Activated CD8-positive, alpha-beta memory T cell treated with anti-CD3 and anti-CD28 coated beads, Interleukin-2, amount 50 U/mL, for 4 hours (primary cell): ENCODE results near the gene CMKLR1.

Source experiments
- DNase-seq: peaks from one replicate; pipeline ENCODE4 v3.0.0-alpha.2; 2020

The CMKLR1 gene

DNA sequence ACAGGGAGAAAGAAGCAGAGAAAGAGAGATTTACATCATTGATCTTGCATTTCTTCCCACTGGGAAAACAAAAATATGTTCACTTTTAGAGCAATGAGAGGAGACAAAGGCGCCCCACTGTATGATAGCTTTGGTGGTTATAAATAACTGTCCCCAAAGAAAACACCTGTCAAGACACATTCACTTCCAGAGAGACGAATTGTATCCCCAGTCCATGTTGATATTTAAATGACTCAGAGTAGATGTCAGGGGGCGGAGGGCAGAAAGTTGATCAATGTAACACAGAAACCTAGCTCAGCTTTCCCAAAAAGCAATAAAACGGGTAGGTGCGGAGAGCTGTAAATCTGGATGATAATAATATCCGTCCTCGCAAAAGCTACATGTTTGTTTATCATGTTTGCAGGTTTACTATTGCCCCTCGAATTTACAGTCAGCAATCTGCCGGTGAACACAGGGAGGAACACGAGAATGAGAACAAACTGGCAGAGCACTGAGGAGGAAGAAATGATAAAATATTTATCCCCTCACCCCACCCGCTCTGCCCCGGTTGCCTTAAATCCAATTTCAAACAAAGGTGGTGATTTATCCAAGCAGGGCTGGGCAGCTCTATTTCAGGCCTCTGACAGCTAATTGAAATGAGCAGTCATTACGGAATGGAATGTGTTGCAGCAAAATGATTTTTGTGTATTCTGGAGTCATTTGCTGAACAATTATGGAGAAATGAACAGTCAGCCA lies 84.4 kb downstream of the CMKLR1 start:
- DNase-seq: no peak

- DNase-seq: no peak
Observed at GRCh38 chr12:108254030-108254429, 85.1 kb downstream of the CMKLR1 start.

GRCh38 chr12:108253540-108253939 lies 85.6 kb downstream of the CMKLR1 start:
- DNase-seq: no peak

DNA sequence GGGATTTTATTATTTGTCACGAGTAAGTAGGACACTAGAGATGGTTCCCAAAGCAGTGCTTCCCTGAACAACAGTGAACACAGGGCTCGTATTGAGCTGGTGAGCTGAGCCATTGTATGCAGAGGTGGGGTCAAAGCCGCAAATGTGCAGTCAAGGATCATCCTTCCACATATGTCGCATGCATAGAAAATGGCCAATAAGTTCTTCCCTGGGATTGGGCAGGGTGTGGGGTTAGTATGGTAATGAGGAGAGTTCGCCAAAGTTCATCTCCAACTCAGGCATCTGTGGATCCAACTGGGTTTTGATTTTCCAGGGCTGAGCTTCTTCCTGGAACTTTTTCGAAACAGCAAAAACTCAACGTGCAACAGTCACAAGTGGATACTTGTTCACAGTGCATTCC lies 86.6 kb downstream of the CMKLR1 start:
- DNase-seq: no peak

DNA sequence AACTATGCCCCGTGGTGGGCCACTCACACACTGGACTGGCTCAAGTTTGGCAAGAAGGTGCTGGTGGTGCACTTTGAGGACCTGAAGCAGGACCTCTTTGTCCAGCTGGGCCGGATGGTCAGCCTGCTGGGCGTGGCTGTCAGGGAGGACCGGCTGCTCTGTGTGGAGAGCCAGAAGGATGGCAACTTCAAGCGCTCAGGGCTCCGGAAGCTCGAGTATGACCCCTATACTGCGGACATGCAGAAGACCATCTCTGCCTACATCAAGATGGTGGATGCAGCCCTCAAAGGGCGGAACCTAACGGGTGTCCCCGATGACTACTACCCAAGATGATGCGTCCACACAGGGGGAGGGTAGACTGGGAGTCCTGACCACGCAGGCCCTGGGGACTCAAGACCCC lies 91.1 kb downstream of the CMKLR1 start:
- no peak for DNase-seq

DNA sequence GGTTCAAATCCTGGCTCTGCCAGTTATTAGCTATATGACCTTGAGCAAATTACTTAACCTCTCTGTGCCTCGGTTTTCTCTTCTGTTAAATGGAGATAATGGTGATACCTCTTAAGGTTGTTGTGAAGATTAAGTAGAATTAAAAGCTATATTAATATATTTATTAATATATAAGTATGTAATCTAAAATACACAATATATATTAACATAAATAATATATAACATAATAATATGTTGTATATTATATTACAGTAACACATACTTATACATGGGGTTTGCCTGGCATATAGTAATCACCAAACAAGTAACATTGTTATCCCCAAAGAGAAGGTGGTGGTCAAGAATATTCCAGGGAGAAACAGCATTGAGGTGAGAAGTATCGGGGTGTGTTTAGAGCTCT lies 92.0 kb downstream of the CMKLR1 start:
- DNase-seq: no peak

DNA sequence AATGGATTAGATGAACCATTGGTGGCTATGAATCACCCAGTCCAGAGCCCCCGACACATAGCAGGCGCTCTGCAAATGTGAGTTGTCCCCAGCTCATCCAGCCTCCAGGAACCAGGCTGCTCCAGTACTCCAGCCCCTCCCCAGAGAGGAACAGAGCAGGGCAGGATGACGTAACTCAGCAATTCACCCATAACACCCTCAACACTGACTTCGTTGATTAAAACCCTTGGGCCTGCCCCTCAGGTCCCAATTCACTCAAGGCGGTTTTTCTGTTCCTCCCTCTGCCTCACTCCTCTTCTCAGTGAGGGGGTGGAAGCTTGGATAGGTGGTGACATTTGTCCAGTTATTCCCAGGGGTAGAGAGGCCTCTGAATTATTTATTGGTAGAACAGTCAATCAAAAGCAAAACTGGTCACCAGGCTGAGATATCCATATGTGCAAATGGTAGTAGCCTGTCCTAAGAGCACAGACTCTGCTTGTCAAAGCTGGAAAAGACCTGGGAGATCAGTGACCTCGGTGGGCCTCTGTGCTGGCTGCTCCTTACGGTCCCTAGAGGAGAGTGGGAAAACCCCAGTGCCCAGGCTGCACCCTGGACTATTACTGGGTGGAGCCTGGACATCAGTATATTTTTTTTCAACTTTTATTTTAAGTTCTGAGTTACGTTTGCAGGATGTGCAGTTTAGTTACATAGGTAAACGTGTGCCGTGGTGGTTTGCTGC lies 97.0 kb downstream of the CMKLR1 start:
- DNase-seq: no peak

GRCh38 chr12:108240928-108241327 lies 98.2 kb downstream of the CMKLR1 start:
- no peak for DNase-seq

DNA sequence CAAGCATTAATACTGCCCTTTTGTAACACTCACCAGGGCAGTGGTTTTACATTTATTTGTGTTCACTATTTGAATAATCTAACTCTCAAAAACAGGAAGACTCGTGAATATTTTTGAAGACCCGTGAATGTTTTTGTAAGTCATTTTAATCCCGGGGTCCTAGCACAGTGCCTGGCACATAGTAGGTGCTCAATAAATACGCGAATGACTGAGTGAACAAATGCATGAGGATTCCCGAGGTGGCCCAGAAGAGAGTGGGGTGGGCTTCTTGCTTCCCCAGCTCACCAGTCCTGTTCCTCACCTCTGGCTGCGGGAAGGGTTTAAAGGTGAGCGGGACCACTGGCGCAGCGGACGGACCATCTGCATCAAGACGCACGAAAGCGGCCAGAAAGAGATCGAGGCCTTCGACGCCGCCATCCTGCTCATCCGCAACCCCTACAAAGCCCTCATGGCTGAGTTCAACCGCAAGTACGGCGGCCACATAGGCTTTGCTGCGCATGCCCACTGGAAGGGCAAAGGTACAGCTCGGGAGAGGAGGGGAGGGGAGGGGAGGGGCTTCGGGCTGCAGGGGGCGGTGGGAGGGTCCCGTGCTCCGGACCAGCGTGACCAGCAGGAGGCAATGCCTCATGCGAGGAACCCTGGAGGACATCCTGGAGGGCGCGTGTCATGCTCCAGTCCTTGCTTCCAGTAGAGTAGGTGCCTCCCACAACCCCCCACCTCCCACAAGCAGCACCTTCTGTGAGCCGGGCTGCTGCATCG lies 98.9 kb downstream of the CMKLR1 start:
- no peak for DNase-seq

DNA sequence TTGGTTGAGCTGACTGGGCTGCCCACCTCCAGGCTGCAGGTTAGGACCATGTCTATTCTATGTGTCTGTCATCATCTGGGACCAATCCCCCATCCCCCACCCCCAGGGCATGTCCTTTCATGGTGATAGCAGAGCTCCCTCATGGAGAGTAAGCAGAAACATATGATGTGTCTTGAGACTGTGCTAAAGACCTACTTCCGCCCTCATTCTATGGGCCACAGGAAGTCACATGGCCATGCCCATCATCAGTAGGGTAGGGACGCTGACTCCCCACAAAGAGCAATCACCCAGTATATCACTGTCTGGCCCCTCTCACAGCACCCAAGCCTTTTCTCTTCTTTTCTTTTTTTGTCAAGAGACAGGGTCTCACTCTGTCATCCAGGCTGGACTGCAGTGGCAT lies 99.7 kb downstream of the CMKLR1 start:
- no peak for DNase-seq

GRCh38 chr12:108238474-108238873 lies 100.6 kb downstream of the CMKLR1 start:
- no peak for DNase-seq
